Measurements from ENCODE around the gene TRIM45. TPM values are rescaled to one million over a fixed set of nuclear protein-coding genes. Genes with fewer than 3 reads are reported as not detected.
"Not testable (repeated sequence)": the region's sequence is repeated elsewhere in the genome, so short reads cannot be mapped to it uniquely, and the experiment has no call there.

TRIM45 gene
- total and polyA plus RNA-seq, 7 donors: 3.3 to 25.4 (median 10.9) TPM

- no peak for TF ChIP-seq CTCF (IDR thresholded peaks at IDR 0.05)
- intact Hi-C loops (cut with DNase I): no loop called here
- DNase-seq: no peak
- no peaks in the 10 kb centered on the region for H3K9me3 ChIP-seq
- H3K27me3 ChIP-seq (ENCODE audit: insufficient read depth in 3 of 3, low read length in 2 of 3): no peaks in the 10 kb centered on the region
- H3K4me3 ChIP-seq: no peak overlapping the region
- no peaks in the 10 kb centered on the region for H3K4me1 ChIP-seq
- 71 to 83% (median 74%) methylated on average over 4 of the region's 4 CpGs for WGBS, 3 donors
- H3K36me3 ChIP-seq (ENCODE audit: insufficient read depth in 1 of 2, low read depth in 1 of 2): no peaks in the 10 kb centered on the region
- no peak for ATAC-seq
- H3K27ac ChIP-seq: no peak overlapping the region
These were observed 42.7 kb upstream of the TRIM45 start for GRCh38 chr1:117164209-117164608.

GRCh38 chr1:117162816-117163215 lies 41.3 kb upstream of the TRIM45 start:
- ATAC-seq: no peak
- intact Hi-C loops (cut with DNase I): no loop called here
- H3K9me3 ChIP-seq: no peaks in the 10 kb centered on the region
- no peak for TF ChIP-seq CTCF (IDR thresholded peaks at IDR 0.05)
- no peaks in the 10 kb centered on the region for H3K27me3 ChIP-seq (ENCODE audit: insufficient read depth in 3 of 3, low read length in 2 of 3)
- H3K4me1 ChIP-seq: no peaks in the 10 kb centered on the region
- no peak for DNase-seq
- no peak overlapping the region for H3K4me3 ChIP-seq
- 67 to 71% (median 68%) methylated on average over 6 of the region's 6 CpGs for WGBS, 3 donors
- no peaks in the 10 kb centered on the region for H3K36me3 ChIP-seq (ENCODE audit: insufficient read depth in 1 of 2, low read depth in 1 of 2)
- no peak overlapping the region for H3K27ac ChIP-seq

GRCh38 chr1:117161887-117162286 lies 40.3 kb upstream of the TRIM45 start:
- 58 to 66% (median 60%) methylated on average over 1 of the region's 1 CpG for WGBS, 3 donors
- intact Hi-C loops (cut with DNase I): no loop called here
- TF ChIP-seq CTCF (IDR thresholded peaks at IDR 0.05): no peak

GRCh38 chr1:117151305-117151704 lies 29.8 kb upstream of the TRIM45 start:
- H3K36me3 ChIP-seq (ENCODE audit: insufficient read depth in 1 of 2, low read depth in 1 of 2); H3K27me3 ChIP-seq (ENCODE audit: insufficient read depth in 3 of 3, low read length in 2 of 3); intact Hi-C loops (cut with DNase I); H3K4me3 ChIP-seq; DNase-seq; H3K27ac ChIP-seq; ATAC-seq; H3K9me3 ChIP-seq: not testable (repeated sequence)
- 84 to 92% (median 86%) methylated on average over 5 of the region's 5 CpGs for WGBS, 3 donors
- H3K4me1 ChIP-seq: peaks cover 11% of the 10 kb centered on the region

More at GRCh38 chr1:117161887-117162286, 40.3 kb upstream of the TRIM45 start:
- no peaks in the 10 kb centered on the region for H3K4me1 ChIP-seq
- H3K27ac ChIP-seq: no peak overlapping the region
- DNase-seq: no peak
- no peaks in the 10 kb centered on the region for H3K27me3 ChIP-seq (ENCODE audit: insufficient read depth in 3 of 3, low read length in 2 of 3)
- ATAC-seq: no peak
- H3K4me3 ChIP-seq: no peak overlapping the region
- no peaks in the 10 kb centered on the region for H3K9me3 ChIP-seq
- no peaks in the 10 kb centered on the region for H3K36me3 ChIP-seq (ENCODE audit: insufficient read depth in 1 of 2, low read depth in 1 of 2)

GRCh38 chr1:117150316-117150715 lies 28.8 kb upstream of the TRIM45 start:
- peaks cover 11% of the 10 kb centered on the region for H3K4me1 ChIP-seq
- DNase-seq: no peak
- no peaks in the 10 kb centered on the region for H3K27me3 ChIP-seq (ENCODE audit: insufficient read depth in 3 of 3, low read length in 2 of 3)
- no peaks in the 10 kb centered on the region for H3K9me3 ChIP-seq
- no peak overlapping the region for H3K27ac ChIP-seq
- intact Hi-C loops (cut with DNase I): no loop called here
- ATAC-seq: no peak
- no peaks in the 10 kb centered on the region for H3K36me3 ChIP-seq (ENCODE audit: insufficient read depth in 1 of 2, low read depth in 1 of 2)
- no peak for TF ChIP-seq CTCF (IDR thresholded peaks at IDR 0.05)
- H3K4me3 ChIP-seq: no peak overlapping the region
- 75 to 80% (median 77%) methylated on average over 2 of the region's 2 CpGs for WGBS, 3 donors
